Measurements from ENCODE around the gene YTHDF2. TPM values are rescaled to one million over a fixed set of nuclear protein-coding genes. Genes with fewer than 3 reads are reported as not detected.
"Not testable (repeated sequence)": the region's sequence is repeated elsewhere in the genome, so short reads cannot be mapped to it uniquely, and the experiment has no call there.

The YTHDF2 gene
- total RNA-seq (2014; rRNA removed; shearing (Covaris generic)), result 46.0 and 50.2 TPM in 2 replicates

- DNase-seq (ENCODE audit: low read depth), result peak; percentile 97
Observed at GRCh38 chr1:28736450-28737306, at the start of gene YTHDF2. Gene YTHDF2 (plus strand): TSS chr1:28736940. CDS start chr1:28737121, 181 bp downstream.

- DNase-seq (ENCODE audit: low read depth), result not testable (repeated sequence)
Observed at GRCh38 chr1:28691627-28692026, 45.1 kb upstream of the YTHDF2 start.

GRCh38 chr1:28703629-28704028, 33.1 kb upstream of the YTHDF2 start:
- DNase-seq (ENCODE audit: low read depth), result no peak

GRCh38 chr1:28716336-28716735, 20.4 kb upstream of the YTHDF2 start:
- DNase-seq (ENCODE audit: low read depth), result no peak

- DNase-seq (ENCODE audit: low read depth), result no peak
Observed at GRCh38 chr1:28718166-28718565, 18.6 kb upstream of the YTHDF2 start.

GRCh38 chr1:28718586-28719331, 18.0 kb upstream of the YTHDF2 start:
- DNase-seq (ENCODE audit: low read depth), result peak; percentile 72

GRCh38 chr1:28719332-28719619, 17.5 kb upstream of the YTHDF2 start:
- DNase-seq (ENCODE audit: low read depth), result no peak

- DNase-seq (ENCODE audit: low read depth), result no peak
Observed at GRCh38 chr1:28720376-28720775, 16.4 kb upstream of the YTHDF2 start.

- not testable (repeated sequence) for DNase-seq (ENCODE audit: low read depth)
Observed at GRCh38 chr1:28721927-28722326, 14.8 kb upstream of the YTHDF2 start.

- not testable (repeated sequence) for DNase-seq (ENCODE audit: low read depth)
Observed at GRCh38 chr1:28725365-28725764, 11.4 kb upstream of the YTHDF2 start.

GRCh38 chr1:28735961-28736449, 735 bp upstream of the YTHDF2 start:
- DNase-seq (ENCODE audit: low read depth), result no peak

- peak; percentile 59 for DNase-seq (ENCODE audit: low read depth)
Observed at GRCh38 chr1:28737307-28738132, 780 bp downstream of the YTHDF2 start.

GRCh38 chr1:28740118-28740517, 3.4 kb downstream of the YTHDF2 start:
- DNase-seq (ENCODE audit: low read depth), result no peak

- no peak for DNase-seq (ENCODE audit: low read depth)
Observed at GRCh38 chr1:28744184-28744583, 7.4 kb downstream of the YTHDF2 start.

GRCh38 chr1:28745653-28746173, 9.0 kb downstream of the YTHDF2 start:
- DNase-seq (ENCODE audit: low read depth), result no peak

GRCh38 chr1:28750330-28750729, 13.6 kb downstream of the YTHDF2 start:
- DNase-seq (ENCODE audit: low read depth), result no peak

GRCh38 chr1:28750771-28751294, 14.1 kb downstream of the YTHDF2 start:
- peak; percentile 34 for DNase-seq (ENCODE audit: low read depth)

- DNase-seq (ENCODE audit: low read depth), result peak; percentile 73
Observed at GRCh38 chr1:28751315-28752060, 14.7 kb downstream of the YTHDF2 start.

- DNase-seq (ENCODE audit: low read depth), result no peak
Observed at GRCh38 chr1:28755701-28756100, 19.0 kb downstream of the YTHDF2 start.

- no peak for DNase-seq (ENCODE audit: low read depth)
Observed at GRCh38 chr1:28756846-28757245, 20.1 kb downstream of the YTHDF2 start.

- no peak for DNase-seq (ENCODE audit: low read depth)
Observed at GRCh38 chr1:28758420-28758819, 21.7 kb downstream of the YTHDF2 start.

Measured in RPMI7951 (cell line).